Kidney tubule cell (primary cell): ENCODE measurements around the gene AMBRA1.
A peak's percentile ranks its signal among the peaks of the same experiment; 100 is the strongest.
"Not testable (repeated sequence)": the region's sequence is repeated elsewhere in the genome, so short reads cannot be mapped to it uniquely, and the experiment has no call there.

Experiments
- DNase-seq: peaks from one replicate; pipeline ENCODE4 v3.0.0-alpha.2; 2018; ENCODE audit warnings: low spot score

AMBRA1 gene

DNA sequence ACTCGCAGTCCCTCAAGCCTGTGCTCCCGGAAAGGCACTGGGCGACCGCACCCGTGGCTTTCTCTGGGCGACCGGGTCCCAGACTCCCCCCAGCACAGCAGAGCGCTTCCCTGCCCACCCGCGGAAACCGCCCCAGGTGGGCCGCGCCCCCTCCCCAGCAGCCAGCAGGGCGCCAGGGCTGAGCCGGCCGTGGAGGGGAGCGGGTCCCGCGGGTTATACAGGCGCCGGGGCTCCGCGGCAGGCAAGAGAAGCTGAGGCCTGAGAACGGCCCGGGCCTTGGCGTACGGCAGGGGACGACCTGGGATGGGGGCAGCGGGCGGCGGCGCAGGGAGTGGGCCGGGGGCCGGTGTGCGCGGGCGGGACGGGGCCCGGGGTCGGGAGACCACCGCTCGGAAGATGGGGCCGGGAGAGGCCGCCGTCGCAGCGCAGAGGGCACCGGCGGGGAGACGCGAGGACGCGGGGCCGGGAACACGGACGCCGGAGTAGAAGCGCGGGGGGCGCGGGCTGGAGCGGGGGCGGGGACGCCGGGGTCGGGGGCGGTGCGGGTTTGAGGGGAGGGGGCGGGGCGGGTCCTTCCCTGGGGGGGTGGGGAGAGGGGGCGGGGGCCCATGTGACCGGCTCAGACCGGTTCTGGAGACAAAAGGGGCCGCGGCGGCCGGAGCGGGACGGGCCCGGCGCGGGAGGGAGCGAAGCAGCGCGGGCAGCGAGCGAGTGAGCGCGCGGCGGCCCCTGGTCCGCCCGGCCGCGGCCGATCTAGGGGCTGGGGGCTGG, 212.6 kb downstream of the AMBRA1 start, which contains the start of gene MDK:
TSS of gene MDK (plus strand) at position 622 of the 771 bp plus-strand sequence. CDS start 389 bp downstream, outside the sequence.
- DNase-seq, result no peak

DNA sequence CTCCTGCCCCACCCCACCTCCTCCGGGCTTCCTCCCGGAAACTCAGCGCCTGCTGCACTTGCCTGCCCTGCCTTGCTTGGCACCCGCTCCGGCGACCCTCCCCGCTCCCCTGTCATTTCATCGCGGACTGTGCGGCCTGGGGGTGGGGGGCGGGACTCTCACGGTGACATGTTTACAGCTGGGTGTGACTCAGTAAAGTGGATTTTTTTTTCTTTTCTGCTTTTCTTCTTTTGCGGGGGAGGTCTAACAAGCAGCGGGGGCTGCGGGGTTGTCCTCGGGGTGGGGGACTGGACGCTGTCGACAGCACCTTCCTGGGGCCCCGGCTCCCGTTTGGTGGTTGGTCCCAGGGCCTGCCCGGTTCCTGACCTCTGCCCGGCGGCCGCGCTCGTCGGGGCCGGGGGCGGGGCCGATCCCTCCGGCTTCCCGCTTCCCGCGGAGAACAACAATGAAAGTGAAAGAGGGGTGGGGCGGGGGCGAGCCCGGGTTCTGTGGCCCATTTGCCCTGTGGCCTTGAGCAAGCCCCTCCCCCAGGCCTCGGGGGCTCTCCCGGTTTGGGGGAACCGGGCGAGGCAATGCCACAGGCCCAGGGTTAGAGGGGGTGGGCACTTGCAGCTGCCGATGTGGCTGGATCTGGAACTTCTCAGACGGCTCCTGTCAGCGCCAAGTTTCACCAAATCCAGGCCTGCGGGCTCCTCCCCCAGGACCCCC, 213.3 kb downstream of the AMBRA1 start:
- DNase-seq, result no peak

DNA sequence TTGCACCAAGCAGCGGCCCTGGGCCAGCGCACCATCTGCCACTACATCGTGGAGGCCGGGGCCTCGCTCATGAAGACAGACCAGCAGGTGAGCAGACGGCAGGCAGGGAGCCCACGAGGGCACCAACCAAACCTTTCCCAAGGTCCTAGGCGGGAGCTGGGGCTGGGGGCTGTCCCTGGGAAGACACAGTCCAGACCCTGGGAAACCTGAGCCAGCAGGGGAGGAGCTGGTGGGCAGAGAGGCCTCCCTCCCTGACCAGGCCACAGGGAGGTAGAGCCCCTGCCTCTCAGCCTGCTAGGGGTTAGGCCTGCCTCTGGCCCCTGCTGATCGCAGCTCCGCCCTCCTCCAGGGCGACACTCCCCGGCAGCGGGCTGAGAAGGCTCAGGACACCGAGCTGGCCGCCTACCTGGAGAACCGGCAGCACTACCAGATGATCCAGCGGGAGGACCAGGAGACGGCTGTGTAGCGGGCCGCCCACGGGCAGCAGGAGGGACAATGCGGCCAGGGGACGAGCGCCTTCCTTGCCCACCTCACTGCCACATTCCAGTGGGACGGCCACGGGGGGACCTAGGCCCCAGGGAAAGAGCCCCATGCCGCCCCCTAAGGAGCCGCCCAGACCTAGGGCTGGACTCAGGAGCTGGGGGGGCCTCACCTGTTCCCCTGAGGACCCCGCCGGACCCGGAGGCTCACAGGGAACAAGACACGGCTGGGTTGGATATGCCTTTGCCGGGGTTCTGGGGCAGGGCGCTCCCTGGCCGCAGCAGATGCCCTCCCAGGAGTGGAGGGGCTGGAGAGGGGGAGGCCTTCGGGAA, 214.1 kb downstream of the AMBRA1 start:
- DNase-seq, result not testable (repeated sequence)

DNA sequence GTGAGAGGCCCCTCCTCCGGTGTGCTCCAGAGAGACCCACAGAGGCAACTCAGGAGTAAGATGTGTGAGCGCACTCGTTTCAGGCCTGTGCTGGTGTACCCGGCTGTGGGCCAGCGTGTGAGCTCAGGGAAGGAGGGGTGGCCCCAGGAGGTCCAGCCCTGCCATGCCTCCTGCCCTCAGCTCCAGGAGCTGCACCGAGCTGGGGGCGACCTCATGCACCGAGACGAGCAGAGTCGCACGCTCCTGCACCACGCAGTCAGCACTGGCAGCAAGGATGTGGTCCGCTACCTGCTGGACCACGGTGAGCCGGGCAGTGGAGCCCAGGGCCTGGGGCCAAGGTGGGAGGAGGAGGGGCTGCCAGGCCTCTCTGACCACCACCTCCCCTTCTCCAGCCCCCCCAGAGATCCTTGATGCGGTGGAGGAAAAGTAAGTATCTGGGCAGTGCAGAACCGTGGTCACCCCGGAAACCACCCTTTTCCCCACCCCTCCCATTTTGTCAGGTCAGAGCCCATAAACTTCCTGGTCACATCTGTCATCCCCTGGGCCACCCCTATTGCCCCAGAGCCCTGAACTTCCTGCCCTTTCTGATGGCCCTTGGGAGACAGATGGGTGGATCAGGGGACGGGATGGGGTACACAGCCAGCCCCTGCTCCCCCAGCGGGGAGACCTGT, 214.9 kb downstream of the AMBRA1 start:
- DNase-seq, result no peak

DNA sequence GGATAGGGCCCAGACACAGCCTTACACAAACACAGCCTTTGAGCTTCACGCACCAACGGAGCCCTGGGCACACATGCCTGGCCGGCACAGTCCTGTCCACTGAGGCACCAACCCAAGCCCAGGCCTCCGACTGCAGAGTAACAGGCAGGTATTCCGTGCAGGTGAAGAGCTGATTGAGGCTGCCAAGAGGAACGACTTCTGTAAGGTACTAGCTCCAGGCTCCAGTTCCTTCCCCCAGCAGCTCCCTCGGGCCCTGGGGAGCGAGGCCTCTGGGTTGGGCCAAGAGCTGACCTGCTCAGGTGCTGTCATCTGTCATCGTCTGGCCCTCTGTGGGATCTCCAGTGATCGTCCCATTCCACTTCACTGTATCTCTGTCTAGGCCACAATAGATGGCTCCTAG, 215.5 kb downstream of the AMBRA1 start:
- DNase-seq, result no peak

DNA sequence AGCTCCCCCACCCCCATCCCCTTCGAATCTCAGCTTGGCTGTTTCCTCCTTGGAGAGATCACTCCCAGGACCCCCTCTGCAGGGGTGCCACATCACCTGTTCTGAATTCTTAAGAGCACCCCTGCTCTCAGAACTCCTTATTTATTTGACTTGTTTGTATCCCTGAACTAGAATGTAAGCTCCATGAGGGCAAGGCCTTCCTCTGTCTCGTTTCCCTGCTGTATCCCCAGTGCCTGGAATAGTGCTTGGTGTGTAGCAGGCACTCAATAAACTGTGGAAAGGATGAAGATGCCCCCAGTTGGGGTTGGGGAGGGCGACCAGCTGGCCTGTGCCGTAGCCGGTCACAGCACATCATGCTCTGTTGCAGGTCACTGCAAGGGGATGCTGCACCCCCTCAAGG, 216.0 kb downstream of the AMBRA1 start:
- DNase-seq, result no peak

DNA sequence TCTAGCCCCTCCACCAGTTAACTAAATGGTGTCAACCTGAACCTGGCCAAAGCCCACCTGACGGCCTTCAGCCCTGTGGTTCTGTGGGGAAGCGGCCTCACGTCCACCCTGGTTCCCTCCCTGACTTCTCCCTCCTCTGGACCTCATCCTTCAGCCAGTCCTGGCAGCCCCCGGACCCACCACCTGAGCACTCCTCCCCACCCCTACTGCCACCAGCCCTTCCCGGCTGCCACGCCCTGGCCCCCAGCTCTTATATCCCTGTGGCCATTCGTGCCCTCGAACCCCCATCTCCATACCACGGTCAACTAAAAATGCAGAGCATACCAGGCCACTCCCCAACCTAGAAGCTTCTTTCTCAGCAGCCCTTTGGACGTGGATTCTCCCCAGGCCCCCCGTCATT, 216.5 kb downstream of the AMBRA1 start:
- DNase-seq, result no peak

DNA sequence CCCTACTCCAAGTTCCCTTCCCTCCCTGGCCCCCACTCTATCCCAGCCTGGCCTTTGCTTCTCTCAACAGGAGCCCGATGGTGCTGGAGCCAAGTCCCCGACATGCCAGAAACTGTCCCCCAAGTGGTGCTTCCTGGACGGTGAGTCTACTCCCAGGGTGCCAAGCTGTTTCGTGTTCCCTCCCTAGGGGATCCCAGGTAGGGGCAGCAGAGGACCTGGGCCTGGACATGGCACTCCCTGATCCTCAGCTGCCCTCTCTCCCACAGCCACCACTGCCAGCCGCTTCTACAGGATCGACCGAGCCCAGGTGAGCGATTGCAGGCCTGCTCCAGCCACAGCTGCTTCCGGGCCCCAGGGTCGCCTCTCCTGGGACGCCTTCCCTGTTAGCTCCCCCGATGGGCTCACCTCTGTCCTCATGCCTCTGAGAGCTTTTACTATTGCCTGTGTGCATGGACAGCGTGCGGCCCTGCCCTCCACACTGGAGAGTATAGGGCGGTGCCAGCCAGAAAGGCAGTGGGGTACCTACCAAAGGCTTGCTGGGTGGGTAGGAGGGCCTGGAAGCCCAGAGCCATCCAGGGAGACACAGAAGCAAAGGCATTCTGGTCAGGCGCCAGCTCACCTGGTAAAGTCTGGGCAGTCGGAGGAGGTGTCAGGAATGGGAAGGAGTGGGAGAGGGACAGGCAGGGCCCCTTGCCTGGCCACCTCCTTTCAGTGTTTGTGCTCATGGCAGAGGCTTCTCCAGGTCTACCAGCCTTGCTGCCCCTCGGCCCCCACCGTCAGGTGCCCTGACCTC, 217.4 kb downstream of the AMBRA1 start:
- DNase-seq, result no peak

DNA sequence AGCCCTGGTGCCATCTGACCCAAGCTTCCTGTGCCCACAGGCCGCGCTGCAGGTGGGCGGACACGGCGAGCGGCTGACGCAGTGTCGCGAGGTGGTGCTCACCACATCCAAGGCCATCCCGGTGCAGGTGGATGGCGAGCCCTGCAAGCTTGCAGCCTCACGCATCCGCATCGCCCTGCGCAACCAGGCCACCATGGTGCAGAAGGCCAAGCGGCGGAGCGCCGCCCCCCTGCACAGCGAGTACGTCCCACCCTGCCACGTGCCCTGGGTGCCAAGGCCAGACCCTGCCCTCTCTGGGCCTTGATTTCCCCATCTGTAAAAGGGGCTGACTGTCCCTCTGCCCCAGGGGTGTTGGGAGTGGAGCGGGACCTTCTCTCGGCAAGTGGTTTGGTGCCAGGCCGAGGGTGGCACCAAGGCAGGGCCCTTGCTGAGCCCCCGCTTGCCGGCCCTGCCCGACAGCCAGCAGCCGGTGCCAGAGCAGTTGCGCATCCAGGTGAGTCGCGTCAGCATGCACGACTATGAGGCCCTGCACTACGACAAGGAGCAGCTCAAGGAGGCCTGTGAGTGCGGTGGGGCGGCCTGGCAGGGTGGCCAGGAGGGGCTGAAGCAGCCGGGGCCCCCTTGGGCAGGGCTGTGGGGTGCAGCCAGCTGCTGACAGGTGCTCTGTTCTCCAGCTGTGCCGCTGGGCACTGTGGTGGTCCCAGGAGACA, 218.3 kb downstream of the AMBRA1 start:
- DNase-seq, result no peak

DNA sequence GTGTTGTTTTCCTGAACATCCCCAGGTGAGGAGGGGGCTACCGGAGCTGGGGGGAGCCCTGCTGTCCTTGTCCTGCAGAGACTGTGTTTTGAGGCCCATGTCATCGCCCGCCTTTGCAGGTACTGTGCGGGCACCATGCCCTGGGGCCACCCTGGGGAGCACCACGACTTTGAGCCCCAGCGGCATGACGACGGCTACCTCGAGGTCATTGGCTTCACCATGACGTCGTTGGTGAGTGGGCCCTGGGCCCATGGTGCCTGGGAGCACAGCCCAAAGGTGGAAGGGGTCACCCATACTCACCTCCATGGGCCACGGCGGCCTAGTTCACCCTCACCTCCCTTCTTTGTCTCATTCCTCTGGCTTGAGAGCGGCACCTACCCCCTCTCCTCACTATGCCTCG, 219.0 kb downstream of the AMBRA1 start:
- DNase-seq, result no peak

DNA sequence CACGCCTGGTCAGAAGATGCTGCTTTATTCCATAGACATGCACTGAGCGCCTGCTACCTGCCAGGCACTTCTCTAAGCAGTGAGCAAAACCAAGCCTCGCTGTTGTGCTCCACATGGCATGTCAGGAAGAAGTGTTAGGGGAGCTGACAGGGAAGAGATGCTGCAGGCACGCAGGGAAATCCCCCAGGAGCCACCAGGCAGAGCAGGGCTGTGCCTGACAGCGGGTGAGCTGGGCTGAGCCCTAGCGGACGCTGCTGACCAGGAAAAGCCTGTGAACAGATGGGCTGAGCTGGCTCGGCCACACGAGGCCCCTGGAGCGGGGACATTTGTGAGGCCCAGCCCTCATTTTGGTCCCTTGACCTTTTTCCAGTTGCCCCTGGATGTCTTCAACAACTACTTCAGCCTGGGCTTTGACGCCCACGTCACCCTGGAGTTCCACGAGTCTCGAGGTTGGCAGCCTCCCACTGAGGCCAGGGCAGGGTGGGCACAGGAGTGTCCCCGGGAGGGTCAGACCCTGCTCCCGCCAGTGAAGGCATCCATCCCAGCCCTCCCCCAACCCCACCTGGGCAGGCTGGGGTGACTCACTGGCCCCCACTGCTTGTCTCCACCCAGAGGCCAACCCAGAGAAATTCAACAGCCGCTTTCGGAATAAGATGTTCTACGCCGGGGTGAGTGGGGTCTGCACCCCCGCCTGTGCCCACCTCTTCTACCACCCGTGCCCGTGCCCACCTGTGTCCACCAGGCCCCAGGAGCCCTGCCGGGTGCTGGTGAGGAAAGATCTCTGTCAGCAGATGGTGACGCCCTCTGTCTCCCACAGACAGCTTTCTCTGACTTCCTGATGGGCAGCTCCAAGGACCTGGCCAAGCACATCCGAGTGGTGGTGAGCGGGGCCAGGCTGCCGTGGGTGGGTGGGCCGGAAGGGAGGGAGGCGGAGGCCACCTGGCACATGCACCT, 219.8 kb downstream of the AMBRA1 start:
- no peak for DNase-seq

DNA sequence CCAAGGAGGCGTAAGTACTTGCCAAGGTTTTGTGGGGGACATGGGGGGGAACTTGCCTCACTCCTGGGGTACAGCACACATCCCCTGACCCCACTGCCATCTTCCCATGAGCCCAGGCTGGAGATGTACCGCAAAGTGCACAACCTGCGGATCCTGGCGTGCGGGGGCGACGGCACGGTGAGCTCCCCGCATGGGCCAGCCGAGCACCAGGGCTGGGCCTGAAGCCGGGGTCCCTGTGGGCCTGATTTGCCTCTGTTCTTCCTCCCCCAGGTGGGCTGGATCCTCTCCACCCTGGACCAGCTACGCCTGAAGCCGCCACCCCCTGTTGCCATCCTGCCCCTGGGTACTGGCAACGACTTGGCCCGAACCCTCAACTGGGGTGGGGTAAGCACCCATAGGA, 221.3 kb downstream of the AMBRA1 start:
- DNase-seq, result not testable (repeated sequence)

DNA sequence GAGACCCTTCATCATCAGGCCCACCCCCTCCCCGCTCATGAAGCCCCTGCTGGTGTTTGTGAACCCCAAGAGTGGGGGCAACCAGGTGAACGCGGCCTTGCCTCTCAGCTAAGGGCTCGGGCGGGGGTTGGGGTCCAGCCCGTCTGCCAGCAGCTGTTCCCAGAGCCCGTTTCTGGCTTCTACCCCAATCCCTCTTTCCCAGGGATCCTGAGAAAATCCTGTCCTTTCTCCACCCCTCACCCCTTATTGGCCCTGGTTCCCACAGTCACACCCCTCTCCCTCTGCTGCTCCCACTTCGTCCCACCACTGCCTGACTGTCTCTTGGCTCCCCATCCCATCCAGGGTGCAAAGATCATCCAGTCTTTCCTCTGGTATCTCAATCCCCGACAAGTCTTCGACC, 221.7 kb downstream of the AMBRA1 start:
- DNase-seq, result no peak

DNA sequence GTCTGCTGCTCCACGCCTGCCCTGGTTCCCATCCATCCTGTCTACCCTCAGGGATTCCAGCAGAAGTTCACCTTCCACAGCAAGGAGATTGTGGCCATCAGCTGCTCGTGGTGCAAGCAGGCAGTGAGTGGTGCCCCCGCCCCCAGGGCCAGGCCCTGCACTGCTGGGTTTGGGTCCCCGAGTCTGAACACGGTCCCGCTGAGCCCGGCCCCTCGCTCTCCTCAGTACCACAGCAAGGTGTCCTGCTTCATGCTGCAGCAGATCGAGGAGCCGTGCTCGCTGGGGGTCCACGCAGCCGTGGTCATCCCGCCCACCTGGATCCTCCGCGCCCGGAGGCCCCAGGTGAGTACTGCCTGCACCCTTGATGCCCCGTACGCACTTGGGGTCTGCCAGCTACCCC, 222.6 kb downstream of the AMBRA1 start:
- DNase-seq, result not testable (repeated sequence)

DNA sequence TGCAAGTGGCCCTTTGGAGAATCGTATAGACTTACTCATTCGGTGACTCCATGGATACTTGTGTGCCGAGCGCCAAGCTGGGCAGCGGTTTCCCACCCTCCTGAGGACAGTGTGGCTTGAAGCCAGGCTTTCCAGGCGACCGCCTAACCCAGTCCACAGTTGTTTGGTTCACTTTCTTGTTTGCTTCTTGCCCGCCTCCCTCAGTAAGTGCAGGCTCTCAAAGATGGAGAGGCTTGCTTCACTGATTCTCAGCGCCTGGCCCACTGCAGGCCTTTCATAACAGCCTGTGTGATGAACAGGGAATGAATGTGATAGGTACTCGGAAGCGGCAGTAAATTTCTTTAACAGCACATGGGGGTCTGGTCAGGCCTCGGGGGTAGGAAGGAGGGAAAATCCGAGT, 223.6 kb downstream of the AMBRA1 start:
- no peak for DNase-seq

DNA sequence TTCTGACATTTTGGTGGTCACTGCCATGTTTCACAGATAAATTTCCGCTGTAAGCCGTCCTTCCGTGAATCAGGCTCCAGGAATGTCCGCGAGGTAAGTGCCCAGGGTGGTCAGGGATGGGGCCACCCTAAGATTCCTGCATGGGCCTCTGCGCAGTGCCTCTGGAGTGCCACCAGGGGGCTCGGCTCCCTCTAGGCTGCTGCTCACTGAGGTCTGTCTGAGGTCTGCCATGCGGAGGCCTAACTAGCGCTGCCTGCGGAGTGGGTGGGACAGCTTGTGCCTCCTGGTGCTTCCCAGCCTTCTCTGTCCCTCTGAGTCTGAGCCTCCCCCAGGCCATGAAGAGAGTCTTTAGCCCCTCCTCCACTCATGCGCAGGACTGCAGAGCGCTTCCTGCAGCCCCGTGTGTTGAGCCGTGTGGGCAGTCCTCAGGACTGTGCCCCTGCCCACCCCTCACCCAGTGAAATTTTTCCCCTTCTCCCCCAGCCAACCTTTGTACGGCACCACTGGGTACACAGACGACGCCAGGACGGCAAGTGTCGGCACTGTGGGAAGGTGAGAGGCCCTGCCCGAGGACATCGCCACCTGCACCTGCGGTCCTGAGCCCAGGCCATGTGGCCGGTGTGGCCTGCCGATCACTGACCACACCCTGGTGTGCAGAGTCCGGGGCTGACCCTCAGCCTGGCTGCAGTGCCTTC, 224.2 kb downstream of the AMBRA1 start:
- peak; percentile 73 for DNase-seq

DNA sequence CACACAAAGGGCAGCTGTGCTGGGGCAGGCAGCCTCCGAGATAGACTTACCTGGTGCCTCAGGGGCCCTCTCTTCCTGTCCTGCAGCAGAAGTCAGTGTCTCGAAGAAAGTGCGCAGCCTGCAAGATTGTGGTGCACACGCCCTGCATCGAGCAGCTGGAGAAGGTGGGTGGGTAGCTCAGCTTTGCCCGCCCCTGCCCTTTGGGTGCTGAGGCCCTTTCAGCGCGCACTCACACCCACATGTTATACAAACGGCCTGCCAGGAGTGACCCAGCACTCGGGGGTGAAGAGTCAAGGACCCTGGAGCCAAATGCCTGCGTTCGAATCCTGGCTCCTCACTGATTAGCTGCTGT, 225.9 kb downstream of the AMBRA1 start:
- no peak for DNase-seq

DNA sequence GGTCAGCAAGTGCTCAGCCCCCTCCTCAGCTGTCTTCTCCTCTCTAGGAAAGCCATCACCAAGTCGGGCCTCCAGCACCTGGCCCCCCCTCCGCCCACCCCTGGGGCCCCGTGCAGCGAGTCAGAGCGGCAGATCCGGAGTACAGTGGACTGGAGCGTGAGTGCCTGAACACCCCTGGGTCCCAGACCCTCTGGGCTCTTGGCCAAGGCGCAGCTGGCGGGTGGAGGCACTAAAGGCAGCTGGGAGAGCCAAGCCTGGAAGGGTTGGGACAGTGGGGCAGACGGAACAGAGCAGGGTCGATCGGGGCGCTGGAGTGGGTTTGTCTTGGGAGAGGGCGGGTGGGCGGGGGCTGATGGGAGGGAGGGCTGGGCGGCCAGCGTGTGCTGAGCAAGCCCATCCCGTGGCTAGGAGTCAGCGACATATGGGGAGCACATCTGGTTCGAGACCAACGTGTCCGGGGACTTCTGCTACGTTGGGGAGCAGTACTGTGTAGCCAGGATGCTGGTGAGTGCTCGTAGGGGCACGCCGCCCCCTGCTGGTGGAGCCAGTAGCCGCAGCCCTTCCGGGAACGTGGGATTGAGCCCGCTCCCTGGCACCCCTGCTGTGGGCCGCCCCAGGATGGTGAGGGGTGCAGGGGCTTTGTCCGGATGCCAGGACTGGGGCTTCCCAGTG, 226.4 kb downstream of the AMBRA1 start:
- peak; percentile 38 for DNase-seq
